Heart left ventricle (tissue), 16 donors: ENCODE measurements around the gene SYNPO. TPM values are rescaled to one million over a fixed set of nuclear protein-coding genes. Genes with fewer than 3 reads are reported as not detected.
A peak's percentile ranks its signal among the peaks of the same experiment; 100 is the strongest.

Experiments used
- ATAC-seq, 4 donors: fragments of 200-7000 bp; cut with Tn5 transposase; one replicate each; pipeline ENCODE4 v1.9.1; 2020 to 2022; ENCODE audit warnings: moderate library complexity in 4 of 4, mild to moderate bottlenecking in 3 of 4, moderate number of reproducible peaks in 1 of 4
- DNase-seq, 5 donors: peaks; one replicate each; pipeline ENCODE4 v3.0.0-alpha.2; 2020
- H3K27ac ChIP-seq, 12 donors: fragments of 200-600 bp; sonication (generic) in 4 of 12; one replicate each; pipeline versions ENCODE4 v1.5.0 to v1.8.0; 2016 to 2022; ENCODE audit warnings: mild to moderate bottlenecking in 2 of 12
- H3K27me3 ChIP-seq, 9 donors: fragments of 200-600 bp; sonication (generic) in 2 of 9; one replicate each; pipeline versions ENCODE4 v1.5.1 to v1.8.0; 2016 to 2022; ENCODE audit warnings: mild to moderate bottlenecking in 3 of 9
- H3K36me3 ChIP-seq, 9 donors: fragments of 200-600 bp; sonication (generic) in 2 of 9; one replicate each; pipeline versions ENCODE4 v1.5.0 to v1.8.0; 2018 to 2022; ENCODE audit warnings: mild to moderate bottlenecking in 2 of 9
- H3K4me1 ChIP-seq, 12 donors: fragments of 200-600 bp; sonication (generic) in 4 of 12; one replicate each; pipeline versions ENCODE4 v1.5.0 to v1.8.0; 2016 to 2022; ENCODE audit warnings: mild to moderate bottlenecking in 3 of 12
- H3K4me3 ChIP-seq, 12 donors: fragments of 200-600 bp; sonication (generic) in 4 of 12; one replicate each; pipeline versions ENCODE4 v1.5.0 to v1.8.0; 2017 to 2022; ENCODE audit warnings: mild to moderate bottlenecking in 9 of 12, moderate library complexity in 4 of 12
- H3K9me3 ChIP-seq, 12 donors: fragments of 200-600 bp; sonication (generic) in 4 of 12; one replicate each; pipeline versions ENCODE4 v1.5.0 to v1.8.0; 2016 to 2022; ENCODE audit warnings: mild to moderate bottlenecking in 1 of 12
- CTCF ChIP-seq, 12 donors: fragments of 200-600 bp; sonication (generic) in 4 of 12; IDR thresholded peaks; one replicate each; pipeline versions ENCODE4 v1.5.0 to v1.8.0; 2018 to 2022; ENCODE audit warnings: antibody characterized with exemption in 12 of 12, mild to moderate bottlenecking in 5 of 12
- POLR2A ChIP-seq, 2 donors: fragments of 450-650 bp; IDR thresholded peaks; one replicate each; pipeline ENCODE4 v1.6.1; 2017; ENCODE audit warnings: antibody characterized with exemption in 2 of 2, mild to moderate bottlenecking in 2 of 2, moderate library complexity in 2 of 2
- WGBS, 4 donors: extraction: QIAGEN DNeasy Blood & Tissue Kit in 2 of 4; methylation state at CpG; one replicate each; pipeline versions ENCODE4 v1.1.5 to v1.1.7; 2013 to 2018; 5-methylcytosine and 5-hydroxymethylcytosine counted together
- intact Hi-C, 10 donors: fragments of 100-400 bp; cut with DNase I; formaldehyde crosslinking; loops; one replicate each; pipeline versions ENCODE4 v1.11.1 to v1.14.2; 2022
- polyA plus RNA-seq, 2 donors: library from polyadenylated mRNA; stranded (reverse); fragments of 200-250 nt; gene quantifications; one replicate each; pipeline ENCODE4 v1.2.3, GENCODE V29; 2013
- total RNA-seq, 9 donors: library from RNA; depleted of rRNA in 2 of 9; stranded (reverse); fragments of >200 nt in 2 of 9; fragmentation: NEBNext Ultra II Directional in 3 of 9; extraction: Animal tissue kit (Norgen Biotek cat#: 25700) in 3 of 9; gene quantifications; one replicate each; pipeline versions ENCODE4 v1.1.0 to v1.2.4, GENCODE V29; 2016 to 2023
- donor health status: ischemic (EF 13 %, LVEDD 7.1; RV severe dilation, severe dysfunction).
- donor health status: healthy with polysubstance abuse.
- donor health status: DM: no; HTN: yes; CAD: no.
- donor health status: DM: no; HTN: no; CAD: no.
- donor health status: ischemic (EF 25% LVEDD 6.9; RV normal size, moderate dysfunction).
- donor health status: ischemic (EF 25% LVEDD 5.7; RV mildly dilated, moderate dysfunction).
- donor health status: healthy.
- donor health status: DM: yes; HTN: yes; CAD: no.
- donor health status: ischemic (EF 35%, LVEDD 5.7; RV mildly dilated, moderate dysfunction).
- donor health status: nonischemic (EF 11% LVEDD 7.7; RV severe dilation, severe dysfunction).
- donor health status: DM: yes; HTN: yes; CAD: no.
- donor health status: PGD.
- donor health status: ischemic (EF 29% LVEDD 5.4; RV normal size, mild dysfunction).
- donor health status: nonischemic (EF 23%, LVEDD 6.1; RV moderate dilation, normal function).

SYNPO gene
- total and polyA plus RNA-seq, 11 donors, result 304 to 791 (median 590) TPM

GRCh38 chr5:150672884-150673275 is 32.4 kb downstream of the SYNPO start:
- DNase-seq (no peak), ATAC-seq (no peak)
- peak overlapping the region in 9 of 12 donors; percentile 18 to 90 (median 74) for H3K27ac ChIP-seq
- intact Hi-C loops, result loop anchor here in 1 of 10 donors (5.0 kb wide), 1 partner anchor 111 kb away; no protein-coding TSS in a partner anchor
- TF ChIP-seq CTCF (IDR thresholded peaks at IDR 0.05) (no peak), POLR2A (IDR thresholded peaks at IDR 0.05) (no peak)
- WGBS, 4 donors, result 75 to 80% (median 79%) methylated on average over 5 to 7 of the region's 7 CpGs
- no peaks in the 10 kb centered on the region for H3K9me3 ChIP-seq
- peaks cover 0 to 10% (median 0%) of the 10 kb centered on the region in 9 donors for H3K27me3 ChIP-seq
- H3K36me3 ChIP-seq, result no peaks in the 10 kb centered on the region
- peak overlapping the region in 9 of 12 donors; percentile 51 to 73 (median 59) for H3K4me3 ChIP-seq
- H3K4me1 ChIP-seq, result peaks cover 6 to 48% (median 33%) of the 10 kb centered on the region in 12 donors

GRCh38 chr5:150674341-150674821 is 33.9 kb downstream of the SYNPO start:
- Histone ChIP-seq H3K4me3 (no peak overlapping the region), H3K27me3 (peaks cover 0 to 10% (median 0%) of the 10 kb centered on the region in 9 donors), H3K4me1 (peaks cover 6 to 48% (median 33%) of the 10 kb centered on the region in 12 donors), H3K36me3 (peaks cover 0 to 10% (median 4%) of the 10 kb centered on the region in 9 donors), H3K27ac (peak overlapping the region; percentile 27 to 90 (median 75)), H3K9me3 (no peaks in the 10 kb centered on the region)
- intact Hi-C loops, result loop anchor here in 1 of 10 donors (5.0 kb wide), 1 partner anchor 112 kb away; no protein-coding TSS in a partner anchor
- ATAC-seq, result peak in 2 of 4 donors; percentile 15 to 21
- WGBS, 4 donors, result 79 to 88% (median 83%) methylated on average over 4 of the region's 4 CpGs
- TF ChIP-seq CTCF (IDR thresholded peaks at IDR 0.05), result no peak
- no peak for TF ChIP-seq POLR2A (IDR thresholded peaks at IDR 0.05)
- peak in 2 of 5 donors; percentile 70 to 75 for DNase-seq

- Histone ChIP-seq H3K36me3 (peaks cover 0 to 10% (median 4%) of the 10 kb centered on the region in 9 donors), H3K27me3 (peaks cover 0 to 10% (median 0%) of the 10 kb centered on the region in 9 donors), H3K27ac (peak overlapping the region in 10 of 12 donors; percentile 60 to 90 (median 78)), H3K4me3 (no peak overlapping the region), H3K9me3 (no peaks in the 10 kb centered on the region), H3K4me1 (peaks cover 6 to 48% (median 33%) of the 10 kb centered on the region in 12 donors)
- DNase-seq (no peak), ATAC-seq (no peak)
- TF ChIP-seq POLR2A (IDR thresholded peaks at IDR 0.05) (no peak), CTCF (IDR thresholded peaks at IDR 0.05) (no peak)
- 85 to 95% (median 91%) methylated on average over 6 of the region's 6 CpGs for WGBS, 4 donors
- intact Hi-C loops, result no loop called here
These were observed 34.6 kb downstream of the SYNPO start for GRCh38 chr5:150675069-150675468.

- no peak for DNase-seq
- TF ChIP-seq CTCF (IDR thresholded peaks at IDR 0.05) (no peak), POLR2A (IDR thresholded peaks at IDR 0.05) (no peak)
- WGBS, 4 donors, result 84 to 97% (median 93%) methylated on average over 5 to 9 of the region's 9 CpGs
- intact Hi-C loops, result no loop called here
- Histone ChIP-seq H3K4me3 (no peak overlapping the region), H3K36me3 (peaks cover 0 to 12% (median 4%) of the 10 kb centered on the region in 9 donors), H3K9me3 (no peaks in the 10 kb centered on the region), H3K27me3 (peaks cover 0 to 5% (median 0%) of the 10 kb centered on the region in 9 donors), H3K4me1 (peaks cover 6 to 39% (median 28%) of the 10 kb centered on the region in 12 donors), H3K27ac (no peak overlapping the region)
- ATAC-seq, result no peak
These were observed 36.1 kb downstream of the SYNPO start for GRCh38 chr5:150676578-150676977.
